K562 (cell line): ENCODE data around the gene ATXN10. TPM values are rescaled to one million over a fixed set of nuclear protein-coding genes. Genes with fewer than 3 reads are reported as not detected.

ENCODE experiments used
- ATAC-seq: fragments of 200-7000 bp; cut with Tn5 transposase; 3 replicates; pipeline ENCODE4 v1.9.1; 2020; ENCODE audit warnings: moderate library complexity
- BruUV-seq: library from RNA; stranded (reverse); fragments of 400-500 nt; replicated peaks from 2 replicates; lab custom pipeline; 2021; lab: Mats Ljungman, UMichigan
- CTCF ChIA-PET: fragments of 300-600 bp; formaldehyde crosslinking; extraction: SDS; loops from one replicate; lab custom pipeline; 2021; ENCODE audit warnings: low intra/inter-chr PET ratio; lab: Yijun Ruan, JAX
- POLR2A ChIA-PET: fragments of 300-600, 350-650 bp; sonication (Branson Sonifier 250); formaldehyde crosslinking; extraction: SDS; loops from one replicate; lab custom pipeline; 2021; ENCODE audit warnings: antibody characterized with exemption, inconsistent platforms; lab: Yijun Ruan, JAX
- DNase-seq, 4 experiments: peaks; one replicate each; pipeline versions ENCODE4 v3.0.0 to v3.0.0-alpha.2; 2011 to 2018; ENCODE audit warnings: low spot score in 3 of 4, mixed read lengths in 3 of 4; ENCODE audit errors: extremely low read depth in 1 of 4
- FAIRE-seq: peaks from 2 replicates; lab custom pipeline; 2011; peaks lifted over from hg19 to GRCh38; lab: Jason Lieb, UNC
- H2AFZ ChIP-seq: 2 replicates; pipeline ENCODE4 v1.6.0; 2011; ENCODE audit warnings: low read depth, low read length, control low read depth, inconsistent platforms
- H3K27ac ChIP-seq: fragments of 200-600 bp; 3 replicates; pipeline ENCODE4 v1.8.0; 2011; ENCODE audit warnings: low read depth, mild to moderate bottlenecking, control low read depth, inconsistent platforms, low read length, moderate library complexity, mixed read lengths; ENCODE audit errors: extremely low read depth
- H3K27me3 ChIP-seq, 2 experiments: fragments of 300-600 bp in 1 of 2; 2 replicates in 1 of 2; 3 replicates in 1 of 2; pipeline versions ENCODE4 v1.6.0 to v1.8.0; 2011; ENCODE audit warnings: inconsistent platforms in 2 of 2, low read length in 2 of 2, mild to moderate bottlenecking in 1 of 2, mixed read lengths in 1 of 2, moderate library complexity in 1 of 2; ENCODE audit not compliant: control insufficient read depth in 2 of 2, insufficient read depth in 2 of 2
- H3K36me3 ChIP-seq: fragments of 300-600 bp; 3 replicates; pipeline ENCODE4 v1.8.0; 2011; ENCODE audit warnings: mild to moderate bottlenecking, low read length, inconsistent platforms; ENCODE audit not compliant: control insufficient read depth, insufficient read depth
- H3K4me1 ChIP-seq, 2 experiments: fragments of 200-600 bp in 1 of 2; replicated peaks in 1 of 2; 2 replicates in 1 of 2; 3 replicates in 1 of 2; pipeline versions ENCODE4 v1.5.1 to v1.8.0; 2011; ENCODE audit warnings: inconsistent platforms in 2 of 2, low read length in 2 of 2, mild to moderate bottlenecking in 1 of 2, mixed read lengths in 1 of 2, moderate library complexity in 1 of 2; ENCODE audit not compliant: control insufficient read depth in 2 of 2, insufficient read depth in 2 of 2
- H3K4me2 ChIP-seq: 2 replicates; pipeline ENCODE4 v1.6.1; 2011; ENCODE audit warnings: low read length, control low read depth, inconsistent platforms, mixed read lengths; ENCODE audit not compliant: insufficient read depth
- H3K4me3 ChIP-seq: fragments of 200-600 bp; sonication (generic), shearing (Covaris generic); 2 replicates; pipeline ENCODE4 v1.5.1; 2016; ENCODE audit warnings: control low read depth, inconsistent platforms
- H3K79me2 ChIP-seq: fragments of 200-600 bp; 3 replicates; pipeline ENCODE4 v1.8.0; 2011; ENCODE audit warnings: low read length, inconsistent platforms; ENCODE audit not compliant: control insufficient read depth, insufficient read depth
- H3K9ac ChIP-seq, 2 experiments: 2 replicates each; pipeline versions ENCODE4 v1.6.0 to v1.6.1; 2011; ENCODE audit warnings: low read depth in 2 of 2, low read length in 2 of 2, control low read depth in 1 of 2, inconsistent platforms in 1 of 2, mild to moderate bottlenecking in 1 of 2, mixed read lengths in 1 of 2; ENCODE audit not compliant: insufficient read depth in 1 of 2
- H3K9me1 ChIP-seq: one replicate; pipeline ENCODE4 v1.6.0; 2011; ENCODE audit warnings: inconsistent platforms, mild to moderate bottlenecking, low read length, moderate library complexity; ENCODE audit not compliant: control insufficient read depth, insufficient read depth
- H3K9me3 ChIP-seq: replicated peaks from 2 replicates; pipeline ENCODE4 v1.5.1; 2011; ENCODE audit warnings: low read depth, low read length, inconsistent platforms; ENCODE audit not compliant: control insufficient read depth, insufficient read depth
- H4K20me1 ChIP-seq: replicated peaks from 2 replicates; pipeline ENCODE4 v1.6.1; 2011; ENCODE audit warnings: low read length, inconsistent platforms, mixed read lengths; ENCODE audit not compliant: control insufficient read depth, insufficient read depth
- BRD4 ChIP-seq: fragments of 200-600 bp; sonication (generic); IDR thresholded peaks from 2 replicates; pipeline ENCODE4 v1.6.1; 2017; ENCODE audit warnings: inconsistent platforms
- U2AF2 ChIP-seq: fragments of 200-400 bp; formaldehyde crosslinking; optimal IDR thresholded peaks from 2 replicates; pipeline ENCODE3; 2017; ENCODE audit warnings: low read depth, mild to moderate bottlenecking, low read length
- ZNF644 ChIP-seq: fragments of 200-800 bp; sonication (Bioruptor generic); IDR thresholded peaks from 2 replicates; pipeline ENCODE4 v1.6.1; 2016; ENCODE audit warnings: low read depth, missing genetic modification characterization, missing compliant biosample characterization
- WGBS: fragments of 100-300 bp; shearing (Covaris generic); methylation state at CpG from one replicate; pipeline ENCODE4 v1.1.6; 2016; ENCODE audit warnings: low coverage, mixed read lengths; ENCODE audit not compliant: insufficient coverage; ENCODE audit errors: missing lambda C conversion rate; 5-methylcytosine and 5-hydroxymethylcytosine counted together
- in situ Hi-C: fragments of 300-500 bp; cut with MboI; formaldehyde crosslinking; loops from 4 replicates; pipeline ENCODE4 v1.15.0; 2018; ENCODE audit warnings: inconsistent platforms, mixed read lengths
- intact Hi-C: fragments of 100-400 bp; cut with micrococcal nuclease; formaldehyde crosslinking; loops from 2 replicates; pipeline ENCODE4 v1.14.2; 2022
- polyA plus RNA-seq, 8 experiments: library from polyadenylated mRNA; depleted of rRNA in 4 of 8; stranded (reverse) in 5 of 8; unstranded in 3 of 8; fragments of >200 nt; fragmentation: Nextera tagmentation in 2 of 8; fragmentation: Illumina TruSeq in 1 of 8; extraction: Ambion mirVana in 2 of 8; extraction: Trizol in 1 of 8; gene quantifications; 2 replicates each; pipeline versions ENCODE4 v1.2.1 to v1.2.3, GENCODE V29; 2011 to 2014; ENCODE audit warnings: inconsistent platforms in 1 of 8, missing spikeins in 1 of 8
- total RNA-seq, 7 experiments: library from RNA; depleted of rRNA in 6 of 7; stranded (reverse); fragments of >200 nt in 6 of 7; fragmentation: Illumina TruSeq in 2 of 7; extraction: Trizol in 2 of 7; gene quantifications; 2 replicates each; pipeline versions ENCODE4 v1.2.1 to v1.2.3, GENCODE V29; 2011 to 2021; ENCODE audit warnings: low replicate concordance in 1 of 7
- TF ChIP-seq, protein P1 (sequence below): fragments of 450-650 bp; IDR thresholded peaks from 2 replicates; pipeline ENCODE4 v1.6.1; 2014; ENCODE audit warnings: low read depth, mild to moderate bottlenecking, moderate library complexity, borderline replicate concordance

ATXN10 gene
- total and polyA plus RNA-seq, 9 of the 15 experiments (the other 6 are each of a cell fraction or from before 2014, with no cell fraction given) = 11.5 to 190 (median 33.6) TPM

DNA sequence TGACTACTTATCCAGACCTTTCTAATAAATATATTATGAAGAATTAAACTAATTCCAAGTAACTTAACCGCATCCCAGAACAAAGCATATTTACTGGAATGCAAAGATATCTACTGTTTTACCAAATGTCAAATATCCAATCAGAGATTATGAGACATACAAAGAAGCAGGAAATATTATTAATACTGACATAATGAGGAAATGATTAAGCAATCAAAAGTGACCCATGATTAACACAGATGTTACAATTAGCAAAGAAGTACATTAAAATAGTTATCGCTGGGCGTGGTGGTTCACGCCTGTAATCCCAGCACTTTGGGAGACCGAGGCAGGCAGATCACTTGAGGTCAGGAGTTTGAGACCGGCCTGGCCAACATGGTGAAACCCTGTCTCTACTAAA is 200.1 kb downstream of the ATXN10 start:
- Histone ChIP-seq H4K20me1 (no peaks in the 10 kb centered on the region), H3K9me3 (no peaks in the 10 kb centered on the region), H3K9ac (no peak overlapping the region), H3K9me1 (no peaks in the 10 kb centered on the region), H2AFZ (no peak overlapping the region), H3K79me2 (no peaks in the 10 kb centered on the region), H3K4me1 (peaks cover 0 to 4% of the 10 kb centered on the region in 2 experiments; a peak in 1 of 5 replicates), H3K4me2 (no peak overlapping the region), H3K27me3 (peaks cover 4 to 36% of the 10 kb centered on the region in 2 experiments), H3K4me3 (no peak overlapping the region), H3K27ac (no peak overlapping the region), H3K36me3 (no peaks in the 10 kb centered on the region)
- BruUV-seq = no TSS peak
- no peak for FAIRE-seq
- no peak for DNase-seq
- POLR2A ChIA-PET = no interaction called here
- WGBS = 0% methylated on average over 3 of the region's 6 CpGs
- in situ Hi-C loops (no loop called here), intact Hi-C loops (no loop called here)
- no peak for ATAC-seq
- TF ChIP-seq, protein P1, sequence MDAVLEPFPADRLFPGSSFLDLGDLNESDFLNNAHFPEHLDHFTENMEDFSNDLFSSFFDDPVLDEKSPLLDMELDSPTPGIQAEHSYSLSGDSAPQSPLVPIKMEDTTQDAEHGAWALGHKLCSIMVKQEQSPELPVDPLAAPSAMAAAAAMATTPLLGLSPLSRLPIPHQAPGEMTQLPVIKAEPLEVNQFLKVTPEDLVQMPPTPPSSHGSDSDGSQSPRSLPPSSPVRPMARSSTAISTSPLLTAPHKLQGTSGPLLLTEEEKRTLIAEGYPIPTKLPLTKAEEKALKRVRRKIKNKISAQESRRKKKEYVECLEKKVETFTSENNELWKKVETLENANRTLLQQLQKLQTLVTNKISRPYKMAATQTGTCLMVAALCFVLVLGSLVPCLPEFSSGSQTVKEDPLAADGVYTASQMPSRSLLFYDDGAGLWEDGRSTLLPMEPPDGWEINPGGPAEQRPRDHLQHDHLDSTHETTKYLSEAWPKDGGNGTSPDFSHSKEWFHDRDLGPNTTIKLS = no peak
- no peak for TF ChIP-seq BRD4
- TF ChIP-seq ZNF644 = no peak
- no peak for TF ChIP-seq U2AF2
- CTCF ChIA-PET = no interaction called here
